Activated CD4-positive, alpha-beta T cell treated with anti-CD3 and anti-CD28 coated beads for 1 hour (primary cell): ENCODE results near the gene BNIPL.
A peak's percentile ranks its signal among the peaks of the same experiment; 100 is the strongest.

Experiments used
- DNase-seq: peaks from one replicate; pipeline ENCODE4 v3.0.0-alpha.2; 2020

Gene BNIPL

GRCh38 chr1:151036356-151036755 lies at the start of gene BNIPL:
Gene BNIPL, plus strand, starts transcription at chr1:151036586. Its CDS starts 140 bp downstream, at chr1:151036726.
- DNase-seq: no peak

GRCh38 chr1:150987924-150988323 lies 48.5 kb upstream of the BNIPL start:
- DNase-seq: no peak

GRCh38 chr1:150992626-150993025 lies 43.8 kb upstream of the BNIPL start:
- no peak for DNase-seq

- no peak for DNase-seq
Observed at GRCh38 chr1:150994248-150994647, 42.1 kb upstream of the BNIPL start.

GRCh38 chr1:150995460-150995859 lies 40.9 kb upstream of the BNIPL start:
- no peak for DNase-seq

- DNase-seq: no peak
Observed at GRCh38 chr1:150995896-150996295, 40.5 kb upstream of the BNIPL start.

GRCh38 chr1:150997126-150997872 lies 39.1 kb upstream of the BNIPL start:
- no peak for DNase-seq

- no peak for DNase-seq
Observed at GRCh38 chr1:150997949-150998348, 38.4 kb upstream of the BNIPL start.

GRCh38 chr1:150999051-150999674 lies 37.2 kb upstream of the BNIPL start:
- DNase-seq: no peak

- DNase-seq: no peak
Observed at GRCh38 chr1:150999926-151000325, 36.5 kb upstream of the BNIPL start.

GRCh38 chr1:151000408-151000807 lies 36.0 kb upstream of the BNIPL start:
- no peak for DNase-seq

- no peak for DNase-seq
Observed at GRCh38 chr1:151001602-151002001, 34.8 kb upstream of the BNIPL start.

GRCh38 chr1:151002051-151002450 lies 34.3 kb upstream of the BNIPL start:
- DNase-seq: no peak

GRCh38 chr1:151002611-151003010 lies 33.8 kb upstream of the BNIPL start:
- no peak for DNase-seq

- no peak for DNase-seq
Observed at GRCh38 chr1:151003180-151003579, 33.2 kb upstream of the BNIPL start.

- no peak for DNase-seq
Observed at GRCh38 chr1:151005729-151006319, 30.6 kb upstream of the BNIPL start.

- DNase-seq: no peak
Observed at GRCh38 chr1:151006327-151007052, 29.9 kb upstream of the BNIPL start, which contains the start of gene MINDY1. Gene MINDY1, minus strand, starts transcription at chr1:151006902. Its CDS starts 4,285 bp downstream, at chr1:151002617.

GRCh38 chr1:151007853-151008243 lies 28.5 kb upstream of the BNIPL start:
- no peak for DNase-seq

GRCh38 chr1:151008244-151009205 lies 27.9 kb upstream of the BNIPL start, which contains the start of gene PRUNE1:
Gene PRUNE1, plus strand, starts transcription at chr1:151008449. Its CDS starts 184 bp downstream, at chr1:151008633.
- DNase-seq: peak; percentile 90

- DNase-seq: no peak
Observed at GRCh38 chr1:151009206-151009587, 27.2 kb upstream of the BNIPL start.

GRCh38 chr1:151009674-151010345 lies 26.6 kb upstream of the BNIPL start:
- no peak for DNase-seq

- no peak for DNase-seq
Observed at GRCh38 chr1:151010346-151010726, 26.1 kb upstream of the BNIPL start.
